Measurements from ENCODE around the gene FBH1.

- TF ChIP-seq CTCF (conservative IDR thresholded peaks at IDR 0.05; ENCODE audit: low read depth, low read length) (no peak), EZH2 (IDR thresholded peaks at IDR 0.05; ENCODE audit: low read length, unreplicated experiment) (no peak), EZH2phosphoT487 (IDR thresholded peaks at IDR 0.05; ENCODE audit: borderline replicate concordance, low read length) (no peak)
These were observed 73.0 kb downstream of the FBH1 start for GRCh38 chr10:5963071-5963470.
